ENCODE data around the gene KRTAP9-6. TPM values are rescaled to one million over a fixed set of nuclear protein-coding genes. Genes with fewer than 3 reads are reported as not detected.
"Not testable (repeated sequence)": the region's sequence is repeated elsewhere in the genome, so short reads cannot be mapped to it uniquely, and the experiment has no call there.

KRTAP9-6 gene, protein sequence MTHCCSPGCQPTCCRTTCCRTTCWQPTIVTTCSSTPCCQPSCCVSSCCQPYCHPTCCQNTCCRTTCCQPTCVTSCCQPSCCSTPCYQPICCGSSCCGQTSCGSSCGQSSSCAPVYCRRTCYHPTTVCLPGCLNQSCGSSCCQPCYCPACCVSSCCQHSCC
- not detected in 2 replicates for total RNA-seq (2014; rRNA removed)
- not detected for polyA plus RNA-seq (2012)

GRCh38 chr17:41265078-41265477 lies at the start of gene KRTAP9-6:
TSS of gene KRTAP9-6 (plus strand) at chr17:41265378. CDS start at chr17:41265378, 0 bp downstream.
- DNase-seq (ENCODE audit: low read depth): no peak

GRCh38 chr17:41215681-41216080 lies 49.5 kb upstream of the KRTAP9-6 start:
- DNase-seq (ENCODE audit: low read depth): no peak

DNA sequence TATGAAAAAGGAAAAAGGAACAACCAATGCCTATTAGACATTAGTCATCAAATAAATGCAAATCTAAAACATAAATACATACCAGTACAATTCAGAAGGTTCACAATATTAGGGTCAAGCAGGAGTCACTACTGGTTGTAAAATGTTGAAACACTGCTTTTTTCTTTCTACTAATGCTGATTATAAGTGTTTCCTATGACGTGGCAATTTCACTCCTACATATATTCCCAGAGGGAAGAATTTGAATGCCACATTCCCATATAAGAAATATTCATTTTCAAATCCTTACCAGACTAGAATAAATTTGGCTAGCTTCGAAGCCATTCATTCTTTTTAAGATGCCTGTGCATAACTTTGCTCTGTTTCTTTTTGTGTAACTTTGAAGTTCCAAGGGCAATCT lies 41.4 kb upstream of the KRTAP9-6 start:
- DNase-seq (ENCODE audit: low read depth): no peak

- no peak for DNase-seq (ENCODE audit: low read depth)
These were observed 39.1 kb upstream of the KRTAP9-6 start for GRCh38 chr17:41226051-41226450.

GRCh38 chr17:41226598-41227095 lies 38.5 kb upstream of the KRTAP9-6 start, which contains the start of gene KRTAP9-2:
TSS of gene KRTAP9-2 (plus strand) at chr17:41226648. CDS start at chr17:41226655, 7 bp downstream.
- DNase-seq (ENCODE audit: low read depth): not testable (repeated sequence)

DNA sequence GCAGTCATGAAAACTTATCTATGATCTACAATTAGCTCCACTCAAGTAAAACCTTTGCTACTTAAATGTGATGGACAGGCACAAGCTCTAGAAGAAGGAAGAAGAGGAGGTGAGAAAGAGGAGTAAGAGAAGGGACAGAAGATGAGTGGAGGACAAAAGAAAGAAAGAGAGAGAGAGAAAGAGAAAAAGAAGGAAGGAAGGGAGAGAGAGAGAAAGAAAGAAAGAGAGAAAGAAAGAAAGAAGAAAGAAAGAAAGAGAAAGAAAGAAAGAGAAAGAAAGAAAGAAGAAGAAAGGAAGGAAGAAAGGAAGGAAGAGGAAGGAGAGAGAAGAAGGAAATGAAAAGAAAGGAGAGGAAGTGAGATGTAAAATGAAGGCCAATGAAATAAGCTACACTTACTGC lies 35.1 kb upstream of the KRTAP9-6 start:
- DNase-seq (ENCODE audit: low read depth): no peak

GRCh38 chr17:41231731-41232130 lies 33.4 kb upstream of the KRTAP9-6 start:
- DNase-seq (ENCODE audit: low read depth): no peak

DNA sequence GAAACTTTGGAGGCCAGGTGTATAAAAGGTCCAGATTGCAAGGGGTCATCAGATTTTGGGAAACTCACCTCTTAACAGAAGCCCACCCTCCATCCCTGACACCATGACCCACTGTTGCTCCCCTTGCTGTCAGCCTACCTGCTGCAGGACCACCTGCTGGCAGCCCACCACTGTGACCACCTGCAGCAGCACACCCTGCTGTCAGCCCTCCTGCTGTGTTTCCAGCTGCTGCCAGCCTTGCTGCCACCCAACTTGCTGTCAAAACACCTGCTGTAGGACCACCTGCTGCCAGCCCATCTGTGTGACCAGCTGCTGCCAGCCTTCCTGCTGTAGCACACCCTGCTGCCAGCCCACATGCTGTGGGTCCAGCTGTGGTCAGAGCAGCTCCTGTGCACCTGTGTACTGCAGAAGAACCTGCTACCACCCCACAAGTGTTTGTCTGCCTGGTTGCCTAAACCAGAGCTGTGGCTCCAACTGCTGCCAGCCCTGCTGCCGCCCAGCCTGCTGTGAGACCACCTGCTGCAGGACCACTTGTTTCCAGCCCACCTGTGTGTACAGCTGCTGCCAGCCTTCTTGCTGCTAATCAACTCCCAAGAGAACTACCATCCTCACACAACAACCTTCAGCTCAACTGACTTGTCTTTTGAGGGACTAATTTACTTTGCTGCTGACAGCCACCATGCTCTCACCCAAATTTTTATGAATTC lies 32.6 kb upstream of the KRTAP9-6 start, which contains the start of gene KRTAP9-3:
Gene KRTAP9-3 (plus strand): TSS at position 51 of the 707 bp plus-strand sequence. CDS start 53 bp downstream, at position 104.
- DNase-seq (ENCODE audit: low read depth): not testable (repeated sequence)

DNA sequence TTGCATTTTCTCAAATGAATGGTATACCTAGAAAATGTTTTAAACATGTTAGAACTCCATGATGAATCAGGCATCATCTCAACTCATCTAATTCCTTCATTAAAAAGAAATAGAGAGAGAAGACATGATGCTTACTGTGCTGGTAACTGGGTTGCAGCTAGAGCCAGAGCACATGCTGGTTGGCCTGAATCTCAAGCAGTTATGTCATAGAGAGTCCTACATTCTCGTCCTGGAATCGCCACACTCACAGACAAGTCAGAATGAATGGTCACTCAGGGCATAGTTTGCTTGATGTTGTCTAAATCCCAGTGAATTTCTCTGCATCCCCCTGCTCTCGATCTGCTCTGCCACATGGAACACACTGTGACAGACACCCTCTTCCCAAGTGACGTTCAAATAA lies 28.1 kb upstream of the KRTAP9-6 start:
- DNase-seq (ENCODE audit: low read depth): not testable (repeated sequence)

DNA sequence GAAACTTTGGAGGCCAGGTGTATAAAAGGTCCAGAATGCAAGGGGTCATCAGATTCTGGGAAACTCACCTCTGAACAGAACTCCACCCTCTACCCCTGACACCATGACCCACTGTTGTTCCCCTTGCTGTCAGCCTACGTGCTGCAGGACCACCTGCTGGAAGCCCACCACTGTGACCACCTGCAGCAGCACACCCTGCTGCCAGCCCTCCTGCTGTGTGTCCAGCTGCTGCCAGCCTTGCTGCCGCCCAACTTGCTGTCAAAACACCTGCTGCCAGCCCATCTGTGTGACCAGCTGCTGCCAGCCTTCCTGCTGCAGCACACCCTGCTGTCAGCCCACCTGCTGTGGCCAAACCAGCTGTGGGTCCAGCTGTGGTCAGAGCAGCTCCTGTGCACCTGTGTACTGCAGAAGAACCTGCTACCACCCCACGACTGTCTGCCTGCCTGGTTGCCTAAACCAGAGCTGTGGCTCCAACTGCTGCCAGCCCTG lies 27.2 kb upstream of the KRTAP9-6 start, which contains the start of gene KRTAP9-8:
Gene KRTAP9-8 (plus strand): TSS at position 51 of the 489 bp plus-strand sequence. CDS start 53 bp downstream, at position 104.
- peak; percentile 18 for DNase-seq (ENCODE audit: low read depth)

DNA sequence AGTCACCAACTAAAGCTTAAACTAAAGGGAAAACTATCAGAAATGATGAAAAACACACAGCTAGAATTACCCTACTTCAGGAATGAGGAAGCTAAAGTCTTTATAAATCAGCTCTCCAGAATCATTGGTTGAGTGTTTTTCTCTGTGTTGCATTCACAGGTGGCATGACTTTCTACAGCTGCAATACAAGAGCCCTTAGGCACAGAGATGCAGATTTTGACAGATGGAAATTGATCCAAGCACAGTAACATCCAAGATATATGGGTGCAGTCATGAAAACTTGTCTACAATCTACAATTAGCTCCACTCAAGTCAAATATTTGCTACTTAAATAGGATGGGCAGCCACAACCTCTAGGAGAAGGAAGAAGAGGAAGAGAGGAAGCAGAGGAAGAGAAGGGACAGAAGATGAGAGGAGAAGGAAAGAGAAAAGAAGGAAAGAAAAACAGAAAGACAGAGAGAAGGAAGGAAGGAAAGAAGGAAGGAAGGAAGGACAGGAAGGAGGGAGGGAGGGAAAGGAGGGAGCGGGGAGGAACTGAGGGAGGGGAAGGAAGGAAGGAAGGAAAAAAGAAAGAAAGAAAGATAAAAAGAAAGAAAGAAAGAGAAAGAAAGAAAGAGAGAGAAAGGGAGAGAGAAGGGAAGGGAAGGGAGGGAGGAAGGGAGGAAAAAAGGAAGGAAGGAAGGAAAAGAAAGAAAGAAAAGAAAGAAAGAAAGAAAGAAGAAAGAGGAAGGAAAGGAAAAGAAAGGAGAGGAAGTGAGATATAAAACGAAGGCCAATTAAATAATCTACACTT lies 18.0 kb upstream of the KRTAP9-6 start:
- DNase-seq (ENCODE audit: low read depth): not testable (repeated sequence)

DNA sequence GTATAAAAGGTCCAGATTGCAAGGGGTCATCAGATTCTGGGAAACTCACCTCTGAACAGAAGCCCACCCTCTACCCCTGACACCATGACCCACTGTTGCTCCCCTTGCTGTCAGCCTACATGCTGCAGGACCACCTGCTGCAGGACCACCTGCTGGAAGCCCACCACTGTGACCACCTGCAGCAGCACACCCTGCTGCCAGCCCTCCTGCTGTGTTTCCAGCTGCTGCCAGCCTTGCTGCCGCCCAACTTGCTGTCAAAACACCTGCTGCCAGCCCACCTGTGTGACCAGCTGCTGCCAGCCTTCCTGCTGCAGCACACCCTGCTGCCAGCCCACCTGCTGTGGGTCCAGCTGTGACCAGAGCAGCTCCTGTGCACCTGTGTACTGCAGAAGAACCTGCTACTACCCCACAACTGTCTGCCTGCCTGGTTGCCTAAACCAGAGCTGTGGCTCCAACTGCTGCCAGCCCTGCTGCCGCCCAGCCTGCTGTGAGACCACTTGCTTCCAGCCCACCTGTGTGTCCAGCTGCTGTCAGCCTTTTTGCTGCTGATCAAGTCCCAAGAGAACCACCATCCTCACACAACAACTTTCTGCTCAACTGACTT lies 15.4 kb upstream of the KRTAP9-6 start, which contains the start of gene KRTAP9-4:
Gene KRTAP9-4 (plus strand): TSS at position 51 of the 604 bp plus-strand sequence. CDS start 34 bp downstream, at position 85.
- DNase-seq (ENCODE audit: low read depth): not testable (repeated sequence)

- no peak for DNase-seq (ENCODE audit: low read depth)
These were observed 13.9 kb upstream of the KRTAP9-6 start for GRCh38 chr17:41251261-41251660.

GRCh38 chr17:41254861-41255260 lies 10.3 kb upstream of the KRTAP9-6 start:
- DNase-seq (ENCODE audit: low read depth): no peak

- DNase-seq (ENCODE audit: low read depth): not testable (repeated sequence)
These were observed 9.5 kb upstream of the KRTAP9-6 start, which contains the start of gene KRTAP9-9 for GRCh38 chr17:41255381-41256290. TSS of gene KRTAP9-9 (plus strand) at chr17:41255384.

GRCh38 chr17:41256291-41256685 lies 8.9 kb upstream of the KRTAP9-6 start:
- DNase-seq (ENCODE audit: low read depth): no peak

- no peak for DNase-seq (ENCODE audit: low read depth)
These were observed 6.8 kb upstream of the KRTAP9-6 start for GRCh38 chr17:41258406-41258805.

DNA sequence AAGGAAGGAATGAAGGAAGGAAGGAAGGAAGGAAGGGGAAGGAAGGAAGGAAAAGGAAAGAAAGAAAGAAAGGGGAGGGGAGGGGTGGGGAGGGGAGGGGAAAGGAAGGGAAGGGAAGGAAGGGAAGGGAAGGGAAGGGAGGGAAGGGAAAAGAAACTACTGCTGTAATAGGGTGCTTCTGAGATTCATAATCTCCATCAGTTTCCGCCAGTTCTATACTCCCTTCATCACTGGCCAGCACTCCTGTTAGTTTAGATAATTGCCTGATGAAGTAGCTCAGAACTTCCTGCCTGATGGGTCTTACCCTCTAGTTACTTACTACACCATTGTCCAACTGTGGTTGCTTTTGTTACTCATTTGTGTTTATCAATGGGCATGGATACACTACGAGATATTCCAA lies 2.0 kb upstream of the KRTAP9-6 start:
- no peak for DNase-seq (ENCODE audit: low read depth)

DNA sequence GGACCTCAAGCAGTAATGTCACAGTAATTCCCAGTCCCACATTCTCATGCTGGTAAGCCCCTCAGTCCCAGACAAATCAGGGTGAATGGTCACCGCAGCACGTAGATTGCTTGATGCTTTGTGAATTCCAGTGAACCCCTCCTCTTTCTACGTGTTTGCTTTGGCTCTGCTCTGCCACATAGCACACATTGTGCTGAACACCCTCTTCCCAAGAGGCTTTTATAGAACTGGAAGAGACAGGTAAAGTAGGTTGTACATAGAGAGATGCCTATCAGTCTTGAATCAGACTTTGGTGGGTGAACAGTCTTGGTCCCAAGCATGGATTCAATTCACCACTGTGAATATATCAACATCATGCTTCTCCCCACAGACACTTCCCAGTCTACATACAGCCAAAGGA lies 579 bp upstream of the KRTAP9-6 start:
- DNase-seq (ENCODE audit: low read depth): no peak

DNA sequence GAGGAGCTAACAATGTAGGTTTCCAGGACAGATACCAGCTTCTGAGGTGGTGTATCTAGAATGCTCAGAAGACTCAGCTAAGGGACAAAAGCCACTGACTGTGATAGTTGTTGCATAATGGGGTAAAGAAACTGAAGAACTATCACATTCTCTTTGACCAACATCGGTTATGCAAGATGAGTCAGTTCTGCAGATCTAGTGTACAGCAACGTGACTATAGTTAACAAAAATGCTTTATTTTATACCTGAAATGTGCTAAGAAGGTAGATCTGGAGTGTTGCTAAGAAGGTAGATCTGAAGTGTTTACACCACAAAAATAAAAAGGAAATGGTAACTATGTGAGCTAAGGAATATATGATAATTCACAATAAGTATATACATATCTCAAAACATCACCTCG lies 2.5 kb downstream of the KRTAP9-6 start:
- DNase-seq (ENCODE audit: low read depth): no peak
